Suprapubic skin (tissue), 3 donors: ENCODE results near the gene LIPC.

ENCODE experiments used
- EP300 ChIP-seq: sonication (generic); formaldehyde crosslinking; IDR thresholded peaks from one replicate; pipeline ENCODE4 v1.6.1; 2017; ENCODE audit warnings: antibody characterized with exemption
- POLR2A ChIP-seq, 2 donors: fragments of 450-650 bp; IDR thresholded peaks; one replicate each; pipeline ENCODE4 v1.6.1; 2017; ENCODE audit warnings: antibody characterized with exemption in 2 of 2, mild to moderate bottlenecking in 2 of 2, moderate library complexity in 2 of 2
- TF ChIP-seq, protein P1 (sequence below), 2 donors: fragments of 200-600 bp in 1 of 2; fragments of 450-650 bp in 1 of 2; sonication (generic) in 1 of 2; IDR thresholded peaks; one replicate each; pipeline ENCODE4 v1.5.1; 2016 to 2019; ENCODE audit warnings: antibody characterized with exemption in 2 of 2, mild to moderate bottlenecking in 1 of 2, moderate library complexity in 1 of 2

- TF ChIP-seq, protein P1, sequence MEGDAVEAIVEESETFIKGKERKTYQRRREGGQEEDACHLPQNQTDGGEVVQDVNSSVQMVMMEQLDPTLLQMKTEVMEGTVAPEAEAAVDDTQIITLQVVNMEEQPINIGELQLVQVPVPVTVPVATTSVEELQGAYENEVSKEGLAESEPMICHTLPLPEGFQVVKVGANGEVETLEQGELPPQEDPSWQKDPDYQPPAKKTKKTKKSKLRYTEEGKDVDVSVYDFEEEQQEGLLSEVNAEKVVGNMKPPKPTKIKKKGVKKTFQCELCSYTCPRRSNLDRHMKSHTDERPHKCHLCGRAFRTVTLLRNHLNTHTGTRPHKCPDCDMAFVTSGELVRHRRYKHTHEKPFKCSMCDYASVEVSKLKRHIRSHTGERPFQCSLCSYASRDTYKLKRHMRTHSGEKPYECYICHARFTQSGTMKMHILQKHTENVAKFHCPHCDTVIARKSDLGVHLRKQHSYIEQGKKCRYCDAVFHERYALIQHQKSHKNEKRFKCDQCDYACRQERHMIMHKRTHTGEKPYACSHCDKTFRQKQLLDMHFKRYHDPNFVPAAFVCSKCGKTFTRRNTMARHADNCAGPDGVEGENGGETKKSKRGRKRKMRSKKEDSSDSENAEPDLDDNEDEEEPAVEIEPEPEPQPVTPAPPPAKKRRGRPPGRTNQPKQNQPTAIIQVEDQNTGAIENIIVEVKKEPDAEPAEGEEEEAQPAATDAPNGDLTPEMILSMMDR (IDR thresholded peaks at IDR 0.05), result no peak
- no peak for TF ChIP-seq POLR2A (IDR thresholded peaks at IDR 0.05)
- TF ChIP-seq EP300, result no peak
Measured at GRCh38 chr15:58393241-58393662, 38.5 kb upstream of the LIPC start.
